Left cardiac atrium (tissue), 4 donors: ENCODE data around the gene ATG2B. TPM values are rescaled to one million over a fixed set of nuclear protein-coding genes. Genes with fewer than 3 reads are reported as not detected.
"Not testable (repeated sequence)": the region's sequence is repeated elsewhere in the genome, so short reads cannot be mapped to it uniquely, and the experiment has no call there.

ENCODE experiments used
- ATAC-seq, 2 donors: fragments of 200-7000 bp; cut with Tn5 transposase; one replicate each; pipeline ENCODE4 v1.9.1; 2020; ENCODE audit warnings: mild to moderate bottlenecking in 2 of 2, moderate library complexity in 2 of 2
- DNase-seq: peaks from one replicate; pipeline ENCODE4 v3.0.0-alpha.2; 2020
- intact Hi-C, 2 donors: fragments of 100-400 bp; cut with DNase I; formaldehyde crosslinking; loops; one replicate each; pipeline versions ENCODE4 v1.14.1 to v1.15.1; 2022 to 2023
- total RNA-seq, 2 donors: library from RNA; stranded (reverse); fragmentation: NEBNext Ultra II Directional; extraction: Animal tissue kit (Norgen Biotek cat#: 25700); gene quantifications; one replicate each; pipeline ENCODE4 v1.2.1, GENCODE V29; 2021
- donor health status: DM: no; HTN: yes; CAD: no.
- donor health status: DM: no; HTN: yes; CAD: no; lungs with severe emphysema.
- donor health status: DM: yes; HTN: yes; CAD: no.
- donor health status: Dilated cardiomyopathy.

The ATG2B gene
- total RNA-seq, 2 donors from 2014 or later, result 12.4 to 13.3 TPM

DNA sequence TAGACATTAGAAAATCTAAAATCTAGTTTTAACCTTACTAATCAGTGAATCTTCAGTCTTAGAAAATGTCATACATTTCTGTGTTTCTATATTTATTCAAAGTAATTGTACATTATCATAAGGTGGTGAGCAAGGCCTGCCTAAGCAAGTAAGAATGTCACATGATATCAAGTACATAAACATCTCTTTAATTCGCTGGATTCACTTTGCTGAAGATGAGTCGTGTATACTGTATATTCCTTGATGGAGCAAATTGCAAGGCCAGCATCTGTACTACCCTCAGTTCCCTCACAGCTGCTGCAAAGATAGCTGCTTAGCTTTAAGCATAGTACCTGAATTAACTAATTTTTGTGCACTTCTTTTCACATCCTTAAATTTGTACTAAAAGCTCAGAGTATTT is 20.3 kb upstream of the ATG2B start:
- DNase-seq (no peak), ATAC-seq (no peak)
- intact Hi-C loops, result no loop called here

DNA sequence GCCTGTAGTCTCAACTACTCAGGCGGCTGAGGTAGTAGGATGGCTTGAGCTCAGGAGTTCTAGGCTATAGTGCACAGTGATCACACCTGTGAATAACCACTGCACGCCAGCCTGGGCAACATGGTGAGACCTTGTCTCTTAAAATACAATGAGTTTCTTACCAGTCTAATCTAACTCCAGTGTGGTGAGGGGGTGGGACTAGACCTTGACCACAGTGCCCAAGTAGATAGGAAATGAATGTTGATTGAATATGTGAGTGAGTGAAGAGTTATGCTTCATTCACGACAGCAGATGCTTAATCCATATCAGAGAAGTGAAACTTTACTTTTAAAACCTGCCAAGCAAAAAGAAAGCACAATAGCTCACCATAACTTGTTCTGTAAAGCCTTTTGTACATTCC is 17.6 kb upstream of the ATG2B start:
- DNase-seq (no peak), ATAC-seq (no peak)
- intact Hi-C loops, result no loop called here

DNA sequence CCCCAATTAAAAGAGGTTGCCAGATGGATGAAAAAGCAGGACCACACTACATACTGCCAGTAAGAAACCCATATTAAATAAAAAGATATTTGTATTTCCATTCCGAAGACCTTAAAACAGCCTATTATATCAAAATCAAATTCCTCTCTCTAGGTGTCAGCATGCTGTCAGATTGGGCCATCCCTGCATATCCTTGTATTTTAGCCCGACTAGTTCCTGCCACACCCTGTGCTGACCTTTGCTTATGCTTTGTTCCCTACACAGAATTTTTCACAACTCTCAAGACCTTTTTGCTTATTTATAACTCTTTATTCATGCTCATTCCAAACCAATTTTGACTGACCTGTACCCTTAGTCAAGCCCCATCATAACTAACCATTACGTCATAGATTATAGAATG is 13.0 kb upstream of the ATG2B start:
- intact Hi-C loops, result no loop called here
- DNase-seq (no peak), ATAC-seq (no peak)

DNA sequence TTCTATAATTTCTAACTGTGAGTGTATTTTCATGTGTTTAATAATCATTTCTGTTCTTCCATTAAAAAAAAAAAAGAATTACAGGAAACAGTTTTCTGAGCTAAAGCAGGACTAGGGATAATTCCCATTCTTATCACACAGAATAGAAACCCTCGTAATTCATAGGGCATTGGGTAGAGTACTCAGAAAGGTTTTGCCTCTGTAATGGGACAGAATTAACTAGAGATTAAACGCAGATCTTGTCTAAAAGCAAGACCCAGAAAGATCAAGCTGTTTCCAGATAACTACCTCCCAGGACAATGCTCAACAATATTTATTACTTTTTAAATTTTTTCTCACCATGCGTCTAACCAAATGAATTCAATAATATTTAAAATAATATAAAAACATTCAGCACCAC is 10.4 kb upstream of the ATG2B start:
- DNase-seq (no peak), ATAC-seq (no peak)
- intact Hi-C loops, result no loop called here

DNA sequence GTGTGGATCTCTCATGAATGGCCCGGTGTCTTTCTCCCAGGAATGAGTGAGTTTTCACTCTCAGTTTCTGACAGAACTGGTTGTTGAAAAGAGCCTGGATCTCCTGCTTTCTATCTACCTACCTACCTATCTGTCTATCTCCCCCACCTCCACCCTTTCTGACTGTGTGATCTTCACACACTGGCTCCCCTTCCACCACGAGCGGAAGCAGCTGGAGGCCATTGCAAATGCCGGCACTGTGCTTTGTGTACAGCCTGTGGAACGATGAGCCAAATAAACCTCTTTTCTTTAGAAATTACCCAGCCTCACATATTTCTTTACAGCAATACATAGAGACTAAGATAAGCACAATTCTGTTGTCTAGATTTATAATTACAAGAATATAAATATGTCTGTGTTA is 7.4 kb upstream of the ATG2B start:
- ATAC-seq (no peak), DNase-seq (no peak)
- intact Hi-C loops, result no loop called here

DNA sequence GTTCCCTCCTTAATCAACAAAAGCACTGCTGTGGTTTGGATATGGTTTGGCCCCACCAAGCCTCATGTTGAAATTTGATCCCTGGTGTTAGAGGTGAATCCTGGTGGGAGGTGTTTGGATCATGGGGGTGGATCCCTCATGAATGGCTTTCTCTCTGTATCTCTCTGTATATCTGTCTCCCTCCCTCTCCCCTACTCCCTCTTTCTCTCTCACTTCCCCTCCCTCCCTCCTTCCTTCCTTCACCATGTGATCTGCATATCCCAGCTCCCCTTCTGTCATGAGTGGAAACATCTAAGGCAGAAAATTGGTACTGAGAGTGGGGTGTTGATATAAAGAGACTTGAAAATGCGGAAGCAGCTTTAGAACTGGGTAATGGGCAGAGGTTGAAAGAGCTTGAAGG is 5.4 kb upstream of the ATG2B start:
- ATAC-seq (no peak), DNase-seq (no peak)
- intact Hi-C loops, result no loop called here

DNA sequence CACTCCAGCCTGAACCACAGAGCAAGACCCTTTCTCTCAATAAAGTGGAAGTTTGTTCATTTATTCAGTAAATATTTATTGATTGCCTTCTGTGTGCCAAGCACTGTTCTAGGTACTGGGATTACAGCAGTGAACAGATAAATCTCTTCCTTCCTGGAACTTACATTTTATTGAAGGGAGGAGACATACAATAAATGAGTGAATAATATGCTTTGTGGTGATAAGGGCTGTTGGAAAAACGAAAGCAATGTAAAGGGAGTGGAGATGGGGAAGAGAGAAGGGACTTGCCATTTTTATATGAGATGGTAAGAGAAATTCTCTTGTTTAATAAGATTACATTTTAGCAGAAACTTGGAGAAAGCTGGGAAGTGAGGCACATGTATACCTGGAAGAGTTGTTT is 1.8 kb upstream of the ATG2B start:
- intact Hi-C loops, result loop anchor here in 1 of 2 donors (2.0 kb wide), 1 partner anchor 26 kb away; no protein-coding TSS in a partner anchor
- ATAC-seq (no peak), DNase-seq (no peak)

DNA sequence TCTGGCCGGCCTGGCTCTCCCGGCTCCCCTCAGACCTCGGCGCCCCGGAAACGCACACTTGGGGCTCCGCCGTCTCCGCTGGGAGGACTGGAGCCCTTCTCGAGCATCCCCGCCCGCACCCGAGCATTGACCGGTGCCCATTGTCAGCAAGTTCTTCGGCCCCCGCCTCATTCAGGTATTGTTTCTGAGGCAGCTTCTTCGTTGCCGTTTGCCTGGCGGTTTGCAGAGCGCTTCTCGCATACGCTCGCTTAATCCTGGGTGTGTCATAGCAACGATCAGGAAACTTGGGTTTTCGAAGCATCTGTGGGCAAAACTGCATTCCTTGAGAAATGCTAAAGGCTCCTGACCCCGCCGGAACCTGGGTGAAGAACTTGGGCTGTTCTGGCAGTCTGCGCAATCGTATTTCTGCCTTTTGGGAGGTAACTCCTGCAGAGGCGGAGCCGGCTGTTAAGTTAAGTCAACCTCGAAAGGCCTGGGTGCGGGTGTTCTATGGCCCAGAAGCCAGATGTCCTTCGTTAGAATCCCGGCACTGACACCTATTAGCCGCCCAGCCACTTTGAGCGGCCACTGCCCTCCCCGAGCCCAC is 703 bp upstream of the ATG2B start:
- ATAC-seq (peak; percentile 15 to 63), DNase-seq (peak; percentile 36)
- intact Hi-C loops, result loop anchor here in 1 of 2 donors (2.0 kb wide), 1 partner anchor 27 kb away; no protein-coding TSS in a partner anchor

DNA sequence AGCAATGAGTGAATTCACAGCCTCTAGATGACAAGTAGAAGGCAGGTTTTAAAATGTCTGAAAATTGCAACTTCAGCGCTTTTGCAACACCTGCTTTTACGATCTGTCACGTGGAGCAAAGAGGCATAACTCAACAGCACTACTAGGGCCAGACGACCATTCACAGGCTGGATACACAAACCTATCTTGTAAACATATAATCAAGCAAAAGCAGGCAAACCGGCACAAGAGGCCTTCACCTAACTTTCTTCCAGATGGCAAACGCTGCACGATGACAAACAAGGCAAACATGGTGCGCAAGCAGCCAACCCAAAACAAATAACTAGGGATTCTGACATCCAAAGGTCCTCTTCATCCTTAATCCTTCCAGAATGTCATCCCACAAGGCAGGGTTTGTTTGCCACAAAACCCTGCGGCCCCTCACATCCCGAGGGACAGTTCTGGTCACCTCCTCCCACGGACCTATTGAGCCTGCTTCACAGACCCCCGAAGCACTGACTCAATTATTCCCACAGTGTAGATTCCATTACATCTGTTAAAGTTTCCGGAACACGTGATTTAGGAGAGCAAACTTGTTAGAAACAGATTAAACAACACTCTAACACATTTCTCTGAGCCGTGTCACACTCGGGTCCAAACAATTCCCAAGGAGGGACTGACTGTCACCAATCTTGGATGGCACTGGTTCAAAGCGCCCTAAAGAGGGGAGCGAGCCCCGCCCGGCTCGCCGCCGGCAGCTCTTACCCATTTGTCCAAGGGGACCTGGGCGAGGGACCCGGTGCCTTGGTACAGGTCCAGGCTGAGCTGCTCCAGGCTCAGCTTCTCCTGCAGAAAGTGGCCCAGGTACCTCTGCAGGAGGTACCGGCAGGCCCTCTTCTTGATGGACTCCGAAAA is 823 bp downstream of the ATG2B start:
- ATAC-seq (peak; percentile 15 to 35), DNase-seq (peak; percentile 36)
- intact Hi-C loops, result no loop called here

DNA sequence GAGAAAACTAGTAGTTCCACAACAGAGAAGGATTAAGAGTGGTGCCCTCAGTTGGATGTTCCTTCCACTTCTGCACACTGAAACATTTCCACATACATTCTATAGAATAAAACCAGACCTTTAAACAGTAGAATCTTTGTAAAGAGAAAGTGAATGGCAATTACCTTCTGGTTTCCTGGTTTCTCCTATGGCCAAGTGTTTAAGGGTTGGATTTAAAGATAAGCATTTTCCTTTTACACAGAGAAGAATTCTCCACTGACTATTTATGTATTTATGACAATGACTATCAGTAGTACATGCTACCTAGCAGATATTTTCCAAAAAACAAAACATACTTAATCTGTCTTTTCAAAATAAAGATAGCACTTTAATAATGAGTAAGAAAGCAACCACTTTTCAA is 3.2 kb downstream of the ATG2B start:
- intact Hi-C loops, result loop anchor here in 1 of 2 donors (10.0 kb wide), 1 partner anchor 65 kb away; no protein-coding TSS in a partner anchor
- DNase-seq (no peak), ATAC-seq (no peak)

DNA sequence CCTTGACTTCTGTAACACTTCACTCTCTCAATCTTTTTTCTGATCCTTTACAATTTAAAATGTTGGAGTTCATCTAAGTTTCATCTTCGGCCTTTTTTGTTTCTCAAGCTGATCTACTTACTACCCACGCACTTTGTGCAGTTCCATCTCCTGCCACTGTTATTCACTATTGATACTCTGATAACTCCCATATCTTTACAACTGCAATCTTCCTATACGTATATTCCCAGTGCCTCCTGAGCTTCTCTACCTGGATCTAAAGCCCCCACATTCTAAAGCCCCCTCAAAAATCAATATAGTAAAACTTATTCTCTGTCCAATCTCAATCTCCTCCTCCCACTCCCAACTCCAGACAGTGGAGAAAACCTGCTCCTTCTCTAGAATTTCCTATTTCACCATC is 5.9 kb downstream of the ATG2B start:
- intact Hi-C loops, result loop anchor here in 1 of 2 donors (10.0 kb wide), 1 partner anchor 62 kb away; no protein-coding TSS in a partner anchor
- ATAC-seq (no peak), DNase-seq (no peak)

DNA sequence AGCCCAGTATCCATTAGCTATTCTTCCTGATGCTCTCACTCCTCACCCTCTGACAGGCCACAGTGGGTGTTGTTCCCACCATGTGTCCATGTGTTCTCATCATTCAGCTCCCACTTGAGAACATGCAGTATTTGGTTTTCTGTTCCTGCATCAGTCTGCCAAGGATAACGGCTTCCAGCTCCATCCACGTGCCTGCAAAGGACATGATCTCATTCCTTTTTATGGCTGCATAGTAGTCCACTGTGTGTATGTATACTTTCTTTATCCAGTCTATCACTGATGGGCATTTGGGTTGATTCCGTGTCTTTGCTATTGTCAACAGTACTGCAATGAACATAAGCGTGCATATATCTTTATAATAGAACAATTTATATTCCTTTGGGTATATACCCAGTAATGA is 8.9 kb downstream of the ATG2B start:
- no peak for ATAC-seq
- intact Hi-C loops, result loop anchor here in 1 of 2 donors (10.0 kb wide), 1 partner anchor 59 kb away; no protein-coding TSS in a partner anchor
- DNase-seq, result no peak

DNA sequence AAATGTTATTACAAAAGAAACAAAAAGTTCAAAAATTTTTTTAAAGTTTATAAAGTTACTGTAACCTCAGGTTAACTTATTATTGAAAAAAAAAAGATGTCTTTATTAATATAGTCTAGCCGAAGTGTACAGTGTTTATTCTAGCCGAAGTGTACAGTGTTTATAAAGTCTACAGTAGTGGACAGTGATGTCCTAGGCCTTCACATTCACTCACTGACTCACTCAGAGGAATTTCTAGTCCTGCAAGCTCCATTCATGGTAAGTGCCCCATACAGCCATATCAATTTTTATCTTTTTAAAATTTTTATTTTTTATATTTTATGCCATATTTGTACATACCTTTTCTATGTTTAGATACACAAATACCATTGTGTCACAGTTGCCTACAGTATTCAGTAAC is 10.4 kb downstream of the ATG2B start:
- ATAC-seq, result no peak
- intact Hi-C loops, result loop anchor here in 1 of 2 donors (10.0 kb wide), 1 partner anchor 58 kb away; no protein-coding TSS in a partner anchor

DNA sequence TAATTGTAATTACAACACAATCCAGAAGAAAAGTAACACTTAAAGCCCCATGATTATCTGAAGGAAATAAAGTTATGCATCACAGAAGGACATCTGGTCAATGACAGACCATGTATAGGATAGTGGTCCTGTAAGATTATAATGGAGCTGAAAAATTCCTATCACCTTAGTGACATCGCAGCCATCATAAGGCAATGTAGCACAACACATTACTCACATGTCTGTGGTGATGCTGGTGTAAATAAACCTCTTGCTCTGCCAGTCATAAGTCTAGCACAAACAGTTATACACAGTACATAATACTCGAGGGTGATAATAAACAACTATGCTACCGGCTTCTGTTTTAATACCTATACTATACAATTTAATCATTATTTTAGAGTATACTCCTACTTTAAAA is 11.2 kb downstream of the ATG2B start:
- no peak for DNase-seq
- no peak for ATAC-seq
- intact Hi-C loops, result loop anchor here in 1 of 2 donors (10.0 kb wide), 1 partner anchor 57 kb away; no protein-coding TSS in a partner anchor

More for the DNA sequence above, 10.4 kb downstream of the ATG2B start:
- DNase-seq, result no peak

DNA sequence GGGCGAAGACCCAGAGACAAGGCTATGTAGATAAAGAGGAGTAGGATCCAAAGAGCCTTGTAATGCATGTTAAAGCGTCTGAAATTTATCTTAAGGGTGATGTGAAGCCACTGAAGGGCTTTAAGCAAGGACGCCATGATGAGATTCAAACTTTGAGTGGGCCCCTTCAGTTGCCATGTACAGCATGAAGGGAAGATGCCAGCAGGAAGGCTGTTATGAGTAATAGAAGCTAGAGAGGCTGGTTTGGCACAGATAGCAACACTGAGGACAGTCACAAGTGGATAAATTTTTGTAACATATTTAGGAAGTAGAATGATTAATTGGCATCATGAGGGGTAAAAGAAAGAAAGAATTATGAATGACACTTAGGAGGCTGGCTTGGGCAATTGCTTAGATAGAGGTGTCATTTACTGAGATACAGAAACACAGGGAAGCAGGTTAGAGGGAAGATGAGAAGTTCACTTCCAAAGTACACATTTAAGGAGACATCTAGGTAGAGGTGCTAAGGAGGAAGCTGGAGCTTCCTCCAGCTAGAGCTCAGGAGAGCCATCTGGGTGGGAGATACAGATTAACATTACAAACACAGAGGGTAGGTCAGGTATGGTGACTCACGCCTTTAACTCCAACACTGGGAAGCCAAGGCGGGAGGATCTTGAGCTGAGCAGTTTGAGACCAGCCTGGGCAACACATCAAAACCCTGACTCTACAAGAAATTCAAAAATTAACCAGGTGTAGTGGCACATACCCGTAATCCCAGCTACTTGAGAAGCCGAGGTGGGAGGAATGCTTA is 13.7 kb downstream of the ATG2B start:
- intact Hi-C loops, result loop anchor here in 1 of 2 donors (10.0 kb wide), 1 partner anchor 55 kb away; no protein-coding TSS in a partner anchor

DNA sequence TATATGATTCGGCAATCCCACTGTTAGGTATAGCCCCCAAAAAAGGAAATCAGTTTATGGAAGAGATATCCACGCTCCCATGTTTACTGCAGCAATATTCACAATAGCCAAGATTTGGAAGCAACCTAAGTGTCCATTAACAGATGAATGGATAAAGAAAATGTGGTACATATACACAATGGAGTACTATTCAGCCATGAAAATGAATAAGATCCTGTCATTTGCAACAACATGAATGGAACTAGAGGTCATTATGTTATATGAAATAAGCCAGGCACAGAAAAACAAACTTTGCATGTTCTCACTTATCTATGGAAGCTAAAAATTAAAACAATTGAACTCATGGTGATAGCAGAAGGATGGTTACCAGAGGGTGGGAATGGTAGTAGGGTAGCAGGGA is 15.2 kb downstream of the ATG2B start:
- intact Hi-C loops, ATAC-seq, DNase-seq: not testable (repeated sequence)

More for the DNA sequence above, 13.7 kb downstream of the ATG2B start:
- no peak for DNase-seq
- peak in 1 of 2 donors; percentile 80 for ATAC-seq

DNA sequence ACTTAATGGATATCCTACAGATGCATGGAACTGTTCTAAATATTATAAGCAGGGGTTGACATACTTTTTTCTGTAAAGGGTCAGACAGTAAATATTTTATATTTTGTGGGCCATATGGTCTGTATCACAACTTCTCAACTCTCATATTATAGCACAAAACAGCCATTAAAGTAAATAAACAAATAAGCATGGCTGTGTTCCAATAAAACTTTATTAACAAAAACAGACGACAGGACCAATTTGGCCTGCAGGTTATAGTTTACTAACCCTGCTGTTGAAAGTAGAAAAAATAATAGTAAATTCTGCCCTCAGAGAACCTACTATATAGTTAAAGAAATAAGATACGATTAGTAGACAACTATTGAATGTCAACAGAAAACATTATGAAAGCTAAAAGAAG is 17.5 kb downstream of the ATG2B start:
- no peak for ATAC-seq
- intact Hi-C loops, result no loop called here
- DNase-seq, result no peak

DNA sequence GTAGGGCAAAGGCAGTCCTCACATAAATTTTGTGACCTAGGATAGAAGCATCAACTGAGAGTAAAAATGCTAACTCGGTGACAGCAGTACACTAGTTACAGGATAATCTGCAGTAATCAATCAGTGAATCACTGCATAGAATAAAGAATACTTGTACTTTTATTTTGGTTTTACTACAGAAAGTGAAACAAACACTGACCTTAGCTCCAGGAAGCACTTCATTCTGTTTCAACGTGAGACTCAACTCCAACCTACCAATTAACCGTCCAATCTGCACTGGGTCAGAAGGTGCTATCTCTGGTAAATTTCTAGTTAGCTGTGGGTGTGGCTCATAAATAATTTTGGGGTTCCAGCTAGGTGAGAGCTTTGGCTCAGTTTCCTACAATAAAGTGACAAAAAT is 21.8 kb downstream of the ATG2B start:
- intact Hi-C loops, result no loop called here
- DNase-seq (no peak), ATAC-seq (no peak)

DNA sequence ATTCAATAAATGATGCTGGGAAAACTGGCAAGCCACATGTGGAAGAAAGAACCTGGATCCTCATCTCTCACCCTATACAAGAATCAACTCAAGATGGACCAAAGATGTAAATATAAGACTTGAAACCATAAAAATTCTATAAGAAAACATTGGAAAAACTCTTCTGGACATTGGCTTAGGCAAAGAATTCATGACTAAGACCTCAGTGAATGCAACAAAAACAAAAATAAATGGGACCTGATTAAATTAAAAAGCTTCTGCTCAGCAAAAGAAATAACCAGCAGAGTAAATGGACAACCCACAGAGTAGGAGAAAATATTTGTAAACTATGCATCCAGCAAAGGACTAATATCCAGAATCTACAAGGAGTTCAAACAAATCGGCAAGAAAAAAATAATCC is 24.6 kb downstream of the ATG2B start:
- intact Hi-C loops, result no loop called here
- DNase-seq (no peak), ATAC-seq (no peak)
